Activated CD4-positive, alpha-beta T cell treated with anti-CD3 and anti-CD28 coated beads for 48 hours (primary cell): ENCODE measurements around the gene SCUBE3.

Experiments
- DNase-seq: peaks from one replicate; pipeline ENCODE4 v3.0.0-alpha.2; 2020

SCUBE3 gene

DNA sequence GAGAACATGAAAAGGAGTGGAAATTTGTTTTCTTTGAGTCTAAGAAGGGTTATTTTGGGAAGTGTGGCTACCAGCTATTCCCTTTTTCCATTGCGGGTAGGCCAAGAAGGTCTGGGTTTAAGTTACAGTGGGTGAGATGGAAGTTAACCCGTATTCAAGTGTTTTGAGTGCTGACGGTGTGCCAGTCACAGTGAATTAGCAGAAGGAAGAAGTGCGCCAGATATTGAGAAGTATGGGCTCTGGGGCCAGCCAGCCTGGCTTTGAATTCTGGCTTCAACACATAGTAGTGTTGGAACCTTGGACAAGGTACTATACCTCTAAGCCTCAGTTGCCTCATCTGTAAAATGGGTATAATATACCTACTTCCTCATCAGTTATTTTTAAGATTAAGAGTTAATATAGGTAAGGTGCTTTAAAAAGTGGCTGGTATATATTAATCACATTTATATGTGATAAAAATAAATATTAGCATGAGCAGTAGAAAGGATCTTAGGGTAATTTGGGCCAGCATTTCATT, 62.0 kb downstream of the SCUBE3 start:
- DNase-seq = no peak

DNA sequence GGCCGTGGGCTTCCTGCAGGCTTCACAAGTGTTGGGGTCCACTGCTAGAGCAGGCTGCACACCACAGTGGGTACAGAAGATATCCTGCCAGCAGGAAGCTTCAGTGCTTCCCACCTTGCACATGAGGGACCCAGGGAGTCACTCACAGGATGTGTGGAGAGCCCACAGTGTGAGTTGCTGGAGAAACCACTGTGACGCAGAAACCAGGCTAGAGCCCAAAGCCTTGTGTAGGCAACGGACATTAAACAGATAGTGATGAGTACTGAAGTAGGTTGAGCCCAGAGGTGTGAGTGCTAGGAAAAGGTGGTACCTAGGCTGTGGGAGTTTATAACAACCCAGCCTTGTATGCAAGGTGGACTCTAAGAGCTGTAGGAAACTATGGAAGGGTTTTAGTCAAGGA, 65.0 kb downstream of the SCUBE3 start:
- DNase-seq = no peak

DNA sequence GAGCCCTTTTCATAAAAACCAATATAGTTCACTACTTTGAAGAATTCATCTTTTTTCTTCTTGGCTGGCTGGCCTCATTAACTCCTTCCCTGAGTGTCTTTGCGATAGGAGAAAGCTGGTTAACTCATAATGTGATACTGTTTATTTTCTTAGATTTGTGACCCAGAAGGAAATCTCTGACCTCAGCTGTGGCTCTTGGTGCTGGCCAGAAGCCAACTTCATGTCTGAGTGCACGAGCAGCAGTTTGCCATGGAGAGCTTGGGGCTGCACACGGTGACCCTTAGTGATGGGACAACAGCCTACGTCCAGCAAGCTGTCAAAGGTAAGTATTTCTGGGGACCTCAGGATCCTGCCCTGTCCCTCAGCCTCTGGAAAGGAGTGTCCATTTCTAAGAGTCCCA, 67.1 kb downstream of the SCUBE3 start:
- DNase-seq = no peak

DNA sequence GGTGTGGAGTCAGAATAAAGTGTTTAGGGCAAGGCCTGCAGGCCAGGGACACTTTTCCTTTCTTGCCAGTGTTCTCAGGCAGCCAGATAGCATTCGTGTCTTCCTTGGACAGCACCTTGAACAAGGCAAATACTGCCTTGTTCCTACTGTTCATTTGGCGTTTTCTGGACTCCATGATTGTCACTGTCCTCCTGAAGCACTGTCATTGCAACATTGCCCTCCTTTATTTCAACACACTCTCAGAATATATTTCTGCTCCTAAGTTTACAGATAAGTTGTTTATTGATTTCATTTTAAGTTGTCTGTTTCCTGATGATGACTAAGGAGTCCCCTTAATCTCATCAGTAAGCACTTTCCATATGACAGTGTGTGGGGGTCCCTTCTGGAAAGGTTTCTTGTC, 68.7 kb downstream of the SCUBE3 start:
- DNase-seq = no peak

DNA sequence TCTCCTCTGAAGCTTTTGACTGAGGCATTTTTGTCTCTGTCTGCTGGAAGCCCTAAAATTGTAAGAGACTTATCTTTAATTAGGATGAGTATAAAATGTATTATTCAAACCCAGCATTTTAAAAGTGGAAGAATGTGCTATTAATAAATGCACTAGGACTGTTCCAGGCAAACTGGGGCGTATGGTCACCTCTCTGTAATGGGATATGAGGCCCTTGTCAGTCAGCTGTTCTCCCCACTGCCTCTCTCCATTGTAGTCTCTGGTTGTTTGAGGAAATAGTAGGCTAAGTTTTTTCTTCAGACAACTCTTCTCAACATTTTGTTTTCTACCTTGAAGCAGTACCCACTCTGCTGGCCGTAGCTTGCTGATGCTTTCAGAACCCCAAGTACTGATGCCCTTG, 69.6 kb downstream of the SCUBE3 start:
- DNase-seq = no peak

DNA sequence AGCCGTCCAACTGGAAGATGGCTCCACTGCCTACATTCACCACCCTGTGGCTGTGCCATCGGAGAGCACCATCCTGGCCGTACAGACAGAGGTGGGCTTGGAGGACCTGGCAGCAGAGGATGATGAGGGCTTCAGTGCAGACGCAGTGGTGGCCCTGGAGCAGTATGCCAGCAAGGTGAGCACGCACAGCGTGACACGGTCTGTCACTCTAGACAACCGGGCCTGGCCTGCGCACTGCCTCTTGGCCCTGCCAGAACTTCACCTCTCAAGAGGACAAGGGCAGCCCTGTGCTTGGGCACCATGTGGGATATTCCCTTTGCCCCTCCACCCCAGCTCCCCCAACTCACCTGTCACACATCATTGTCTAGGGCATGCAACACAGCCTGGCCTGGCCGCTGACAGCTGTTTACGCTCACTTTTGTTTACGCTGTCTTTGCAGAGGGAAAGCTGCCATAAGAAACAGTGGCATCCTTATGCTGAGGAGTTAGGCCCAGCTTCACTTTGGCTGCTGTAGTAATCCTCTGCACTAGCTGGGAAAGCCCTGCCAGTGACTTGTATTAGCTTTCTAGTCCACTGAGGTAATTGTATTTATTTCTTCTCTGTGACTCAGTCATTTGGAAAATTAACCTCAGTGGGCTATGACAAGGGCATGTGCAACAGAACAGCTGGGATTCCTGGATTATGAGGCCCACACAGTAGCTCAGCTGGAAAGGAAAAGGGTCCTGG, 74.1 kb downstream of the SCUBE3 start:
- DNase-seq = no peak

DNA sequence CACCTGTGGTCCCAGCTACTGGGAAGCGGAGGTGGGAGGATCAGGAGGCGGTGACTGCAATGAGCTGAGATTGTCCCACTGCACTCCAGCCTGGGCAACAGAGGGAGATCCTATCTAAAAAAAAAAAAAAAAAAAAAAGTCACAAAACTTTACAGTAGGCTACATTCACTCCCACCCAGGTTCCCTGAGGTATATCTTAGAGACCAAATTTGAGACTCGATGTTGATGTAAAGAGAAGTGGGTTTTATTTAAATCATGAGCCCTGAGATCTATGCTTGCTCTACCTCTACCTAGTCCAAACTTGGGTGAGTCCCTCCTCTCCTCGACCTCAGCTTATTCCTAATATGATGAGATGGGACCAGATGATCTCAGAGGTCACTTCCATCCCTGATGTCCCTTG, 75.1 kb downstream of the SCUBE3 start:
- no peak for DNase-seq

DNA sequence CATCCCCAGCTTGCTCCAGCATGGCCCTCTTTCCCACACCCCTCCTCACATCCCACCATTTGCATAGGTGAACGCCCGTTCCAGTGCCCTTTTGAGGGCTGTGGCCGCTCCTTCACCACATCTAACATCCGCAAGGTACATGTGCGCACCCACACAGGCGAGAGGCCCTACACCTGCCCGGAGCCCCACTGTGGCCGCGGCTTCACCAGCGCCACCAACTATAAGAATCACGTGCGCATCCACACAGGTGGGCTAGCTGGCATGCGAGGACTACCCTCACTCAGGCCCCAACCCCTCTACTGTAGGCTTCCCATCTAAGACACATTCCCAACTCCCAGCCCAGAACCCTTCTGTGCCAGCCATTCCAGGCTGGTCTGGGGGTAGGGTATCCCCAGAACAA, 77.7 kb downstream of the SCUBE3 start:
- DNase-seq = no peak

DNA sequence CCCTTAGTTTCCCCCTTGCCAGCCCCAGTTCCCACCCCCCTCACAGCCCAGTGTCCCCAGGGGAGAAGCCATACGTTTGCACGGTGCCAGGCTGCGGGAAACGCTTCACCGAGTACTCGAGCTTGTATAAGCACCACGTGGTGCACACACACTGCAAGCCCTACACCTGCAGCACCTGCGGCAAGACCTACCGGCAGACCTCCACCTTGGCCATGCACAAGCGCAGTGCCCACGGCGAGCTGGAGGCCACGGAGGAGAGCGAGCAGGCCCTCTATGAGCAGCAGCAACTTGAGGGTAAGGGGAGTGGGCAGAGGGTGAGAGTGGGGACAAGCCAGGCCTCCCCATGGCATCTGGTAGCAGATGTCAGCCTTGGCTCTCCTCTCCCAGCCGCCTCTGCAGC, 78.7 kb downstream of the SCUBE3 start:
- DNase-seq = no peak

DNA sequence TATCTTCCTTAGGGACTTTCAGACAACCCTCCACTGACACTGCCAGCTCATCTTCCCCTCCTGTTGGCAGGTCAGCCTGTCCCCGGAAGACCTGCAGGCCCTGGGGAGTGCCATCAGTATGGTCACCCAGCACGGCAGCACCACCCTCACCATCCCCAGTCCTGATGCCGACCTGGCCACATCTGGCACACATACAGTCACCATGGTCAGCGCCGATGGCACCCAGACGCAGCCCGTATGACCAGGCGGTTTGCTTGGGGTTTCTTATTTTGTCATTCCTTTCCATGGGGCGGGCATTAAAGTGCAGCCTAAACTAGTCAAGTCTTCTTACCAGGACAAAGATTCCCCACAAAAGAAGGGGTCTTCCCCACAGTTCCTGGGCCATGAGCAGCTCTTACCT, 79.9 kb downstream of the SCUBE3 start:
- DNase-seq = no peak

DNA sequence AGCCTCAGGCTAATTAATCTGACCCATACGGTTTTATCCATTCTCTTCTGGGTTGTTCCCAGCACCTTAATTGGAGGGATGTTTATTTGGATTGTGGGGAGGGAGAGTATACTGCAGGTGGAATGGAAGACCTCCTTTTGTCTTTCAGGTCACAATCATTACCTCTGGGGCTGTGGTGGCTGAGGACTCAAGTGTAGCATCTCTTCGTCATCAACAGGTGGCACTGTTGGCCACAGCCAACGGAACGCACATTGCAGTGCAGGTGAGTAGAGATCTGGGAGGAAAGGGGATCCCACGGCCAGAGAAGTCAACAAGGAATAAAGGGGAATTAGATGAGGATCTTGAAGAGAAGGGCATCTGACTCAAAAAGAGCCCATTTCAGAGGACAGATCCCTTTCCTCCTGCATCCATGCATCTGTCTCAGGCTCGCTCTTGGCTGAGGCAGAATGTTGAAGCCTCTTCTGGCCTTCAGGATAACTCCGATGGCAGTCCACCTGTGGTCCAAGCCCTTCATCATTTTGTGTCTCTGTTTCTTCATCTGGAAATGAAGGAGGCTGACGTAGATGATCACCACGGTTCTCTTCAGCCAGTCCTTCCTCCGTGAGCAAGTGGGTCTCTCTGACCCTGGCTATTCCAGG, 80.7 kb downstream of the SCUBE3 start:
- DNase-seq = peak; percentile 62

DNA sequence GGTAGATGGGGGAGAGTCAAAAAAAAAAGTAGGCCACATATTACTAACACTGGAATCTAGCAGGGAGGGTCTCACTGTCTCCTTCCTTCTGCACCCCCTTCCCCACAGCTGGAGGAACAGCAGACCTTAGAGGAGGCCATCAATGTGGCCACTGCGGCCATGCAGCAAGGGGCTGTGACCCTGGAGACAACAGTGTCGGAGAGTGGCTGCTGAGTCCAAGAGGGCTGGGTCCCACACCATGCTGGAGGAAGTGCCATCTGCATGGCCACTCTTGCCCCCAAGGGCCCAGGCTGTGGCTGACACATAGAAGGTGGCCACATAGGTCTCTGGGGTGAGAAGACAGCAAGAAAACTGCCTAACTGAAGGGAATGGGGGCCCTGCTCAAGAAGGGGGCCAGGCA, 81.3 kb downstream of the SCUBE3 start:
- no peak for DNase-seq

DNA sequence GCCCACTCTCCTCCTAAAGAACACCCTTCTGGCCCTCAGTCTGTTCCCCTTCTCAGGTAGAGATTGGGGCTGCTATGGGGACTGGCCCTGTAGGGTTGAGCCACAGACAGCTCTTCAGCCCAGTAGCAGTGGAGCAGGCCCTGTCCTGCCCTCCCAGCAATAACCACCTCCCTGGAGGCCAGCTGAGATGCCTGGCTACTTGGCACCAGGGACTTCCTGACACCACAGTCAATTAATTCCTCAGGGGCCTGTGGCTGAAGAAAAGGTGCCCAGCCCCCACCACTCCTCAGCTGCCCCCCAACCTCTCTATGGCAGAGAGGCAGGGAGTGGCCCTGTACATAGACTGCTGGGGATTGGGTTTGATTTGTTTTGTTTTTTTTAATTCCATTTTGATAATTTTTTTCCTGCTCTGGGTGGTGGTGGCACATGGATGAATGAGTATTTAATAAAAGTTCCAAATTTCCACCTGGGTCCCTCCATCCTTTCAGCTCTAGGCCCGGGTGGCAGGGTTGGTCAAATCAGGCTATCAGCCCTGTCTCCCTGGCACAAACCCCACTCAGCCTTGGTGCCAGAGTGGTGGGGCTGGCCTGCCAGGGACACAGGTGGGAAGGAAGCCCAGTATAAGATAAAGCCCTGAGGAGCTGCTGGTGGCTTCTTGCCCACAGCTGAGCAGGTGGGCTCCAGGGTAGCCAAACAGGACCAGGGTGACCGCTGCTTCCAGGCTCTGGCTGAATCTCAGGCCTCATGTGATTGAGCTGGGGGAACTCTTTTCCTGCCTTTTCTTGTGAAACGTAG, 82.0 kb downstream of the SCUBE3 start:
- DNase-seq = no peak

DNA sequence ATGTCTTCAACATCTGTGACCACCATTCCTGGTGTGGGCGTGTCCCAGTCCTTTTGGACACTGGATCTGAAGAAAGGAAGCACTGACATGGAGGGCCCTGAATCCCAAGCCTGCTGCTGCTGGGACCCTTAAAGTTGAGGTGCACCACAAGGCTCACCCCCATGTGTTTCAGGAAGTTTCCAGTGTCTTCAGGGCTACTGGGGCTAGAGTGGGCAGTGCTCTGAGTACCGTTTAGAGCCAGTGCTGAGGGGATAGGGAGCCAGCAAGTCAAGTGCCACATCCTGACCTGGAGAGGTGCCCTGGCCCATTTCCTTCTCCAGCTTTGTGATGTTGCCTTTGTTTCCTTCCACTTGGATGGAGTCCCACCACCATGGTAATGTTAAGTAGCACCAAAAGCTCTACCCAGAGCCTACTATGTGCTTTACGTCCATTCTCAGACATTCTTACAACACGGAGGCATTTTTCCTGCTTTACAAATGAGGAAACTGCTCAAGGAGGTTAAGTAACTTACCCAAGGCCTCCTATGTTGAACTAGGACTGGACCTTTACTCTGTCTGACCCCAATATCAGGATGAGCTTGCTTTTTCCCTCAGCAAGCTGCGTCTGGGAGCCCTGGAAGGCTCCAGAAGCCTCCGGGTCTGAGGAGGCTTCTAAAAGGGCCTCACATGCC, 83.3 kb downstream of the SCUBE3 start:
- DNase-seq = no peak

DNA sequence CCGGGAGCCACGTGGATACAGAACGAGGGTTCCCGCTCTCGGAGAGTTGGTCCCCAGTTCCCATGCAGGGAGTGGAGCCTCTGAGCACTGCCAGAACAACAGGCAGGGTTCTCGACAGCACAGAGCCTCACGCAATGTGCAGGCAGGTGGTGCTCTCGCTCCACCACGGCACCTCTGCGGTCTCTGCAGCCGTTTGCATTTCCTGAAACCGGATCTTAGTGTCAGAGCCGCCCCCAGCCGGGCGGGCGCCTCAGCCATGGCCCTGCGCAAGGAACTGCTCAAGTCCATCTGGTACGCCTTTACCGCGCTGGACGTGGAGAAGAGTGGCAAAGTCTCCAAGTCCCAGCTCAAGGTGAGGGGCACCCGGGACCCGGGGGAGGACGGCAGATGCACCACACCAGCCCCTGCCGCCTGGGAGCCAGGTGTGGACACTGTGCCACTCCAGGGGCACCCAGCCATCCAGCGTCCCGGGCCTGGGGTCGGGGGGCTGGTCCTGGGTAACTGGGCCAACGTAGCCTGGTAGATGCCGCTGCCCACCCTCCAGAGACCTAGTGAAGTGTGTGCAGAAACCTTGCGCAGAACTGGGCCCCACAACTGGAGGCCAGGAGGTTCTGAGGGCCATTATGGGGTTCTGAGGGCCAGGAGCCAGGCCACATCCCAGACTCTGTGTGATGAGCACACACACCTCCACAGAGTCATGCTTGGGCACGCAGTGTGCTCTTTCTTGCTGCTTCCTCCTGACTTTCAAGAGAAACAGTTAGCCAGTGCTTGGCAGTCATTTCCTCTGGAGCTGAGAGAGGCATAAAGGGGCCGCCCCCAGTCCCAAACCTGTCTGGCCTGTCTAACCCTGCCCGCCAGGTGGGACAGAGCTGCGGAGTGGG, 84.1 kb downstream of the SCUBE3 start, which contains the start of gene DEF6:
TSS of gene DEF6 (plus strand) at position 218 of the 881 bp plus-strand sequence. CDS start at position 257, 39 bp downstream.
- DNase-seq = peak; percentile 92

DNA sequence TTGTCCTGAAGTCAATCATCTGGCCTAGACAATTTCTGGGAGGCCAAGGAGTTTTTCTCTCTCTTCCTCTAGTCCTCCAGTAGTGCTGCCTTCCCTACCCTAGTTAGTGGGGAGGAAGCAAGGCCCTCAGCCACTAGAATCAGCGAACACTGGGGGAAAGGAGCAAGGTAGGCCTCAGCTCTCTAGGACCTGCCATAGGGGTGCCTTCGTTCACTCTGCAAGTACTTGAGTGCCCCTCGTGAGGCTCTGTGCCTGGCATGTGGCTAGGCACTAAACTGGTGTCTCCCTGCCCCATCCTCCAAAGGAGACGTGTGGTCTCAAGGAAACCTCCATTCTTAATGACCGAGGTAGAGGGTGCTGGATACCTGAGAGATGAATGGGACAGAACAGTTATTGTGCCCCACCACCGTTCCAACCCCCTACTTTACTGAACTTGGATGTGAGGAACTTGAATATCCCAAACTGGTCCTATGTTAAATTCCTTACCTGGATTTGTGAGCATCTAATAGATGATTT, 84.9 kb downstream of the SCUBE3 start:
- DNase-seq = no peak

DNA sequence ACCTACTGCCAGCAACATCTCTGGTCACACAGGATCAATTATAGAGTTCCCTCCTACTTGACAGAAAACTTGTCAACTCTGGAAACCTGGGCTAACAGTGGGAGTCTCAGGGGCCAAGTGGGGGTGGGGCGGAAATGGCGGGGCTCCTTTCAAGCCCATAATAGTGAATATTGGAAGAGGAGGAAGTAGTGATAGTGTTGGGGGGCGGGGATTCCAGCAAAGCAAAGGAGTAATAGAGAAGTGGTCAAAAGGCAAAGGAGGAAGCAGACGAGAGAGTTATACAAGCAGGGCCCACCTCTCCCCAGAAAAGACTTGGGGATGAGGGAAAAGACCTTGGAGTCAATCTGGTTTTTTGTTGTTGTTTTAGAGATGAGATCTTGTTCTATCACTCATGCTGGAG, 85.9 kb downstream of the SCUBE3 start:
- peak; percentile 40 for DNase-seq

DNA sequence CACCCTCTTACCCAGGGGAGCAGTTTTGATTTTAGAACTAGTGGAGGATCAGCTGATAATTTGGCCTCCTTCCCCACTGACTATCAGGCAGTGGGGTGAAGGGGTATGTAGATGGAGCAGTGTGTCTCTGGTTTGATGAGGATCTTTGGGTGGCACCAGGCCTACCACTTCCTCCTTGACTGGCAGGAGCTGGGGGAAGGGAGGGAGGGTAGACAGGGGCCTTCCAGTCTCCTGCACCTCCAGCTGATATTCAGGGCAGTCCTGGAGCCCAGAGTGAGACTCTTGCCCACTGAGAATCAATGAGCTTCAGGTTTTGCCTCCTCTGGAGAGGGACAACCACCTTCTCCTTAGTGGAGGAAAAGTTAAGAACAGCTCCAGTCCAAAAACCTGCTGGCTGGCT, 87.1 kb downstream of the SCUBE3 start:
- DNase-seq = peak; percentile 37
